Osteocyte (in vitro differentiated cells): ENCODE data around the gene MANBA. TPM values are rescaled to one million over a fixed set of nuclear protein-coding genes. Genes with fewer than 3 reads are reported as not detected.

Experiments used
- DNase-seq: peaks from one replicate; pipeline ENCODE4 v3.0.0; 2021; ENCODE audit warnings: mixed read lengths; ENCODE audit not compliant: unreplicated experiment; ENCODE audit errors: extremely low spot score
- H3K27ac Mint-ChIP-seq: one replicate; pipeline ENCODE4 v1.8.0; 2021; ENCODE audit warnings: mild to moderate bottlenecking, mixed read lengths; ENCODE audit not compliant: unreplicated experiment
- H3K27me3 Mint-ChIP-seq: one replicate; pipeline ENCODE4 v1.8.0; 2021; ENCODE audit warnings: mixed read lengths; ENCODE audit not compliant: unreplicated experiment
- H3K36me3 Mint-ChIP-seq: one replicate; pipeline ENCODE4 v1.8.0; 2021; ENCODE audit warnings: mixed read lengths; ENCODE audit not compliant: unreplicated experiment
- H3K4me1 Mint-ChIP-seq: one replicate; pipeline ENCODE4 v1.8.0; 2021; ENCODE audit warnings: mixed read lengths; ENCODE audit not compliant: unreplicated experiment
- H3K4me3 Mint-ChIP-seq: one replicate; pipeline ENCODE4 v1.8.0; 2021; ENCODE audit warnings: mild to moderate bottlenecking, moderate library complexity, mixed read lengths; ENCODE audit not compliant: unreplicated experiment
- H3K9me3 Mint-ChIP-seq: one replicate; pipeline ENCODE4 v1.8.0; 2021; ENCODE audit warnings: mixed read lengths; ENCODE audit not compliant: unreplicated experiment
- CTCF ChIP-seq: fragments of 200-600 bp; sonication (generic); IDR thresholded peaks from 2 replicates; pipeline ENCODE4 v1.5.0; 2021; ENCODE audit warnings: antibody characterized with exemption, mild to moderate bottlenecking, moderate library complexity
- total RNA-seq: library from RNA; stranded (reverse); gene quantifications from 2 replicates; pipeline ENCODE4 v1.2.1, GENCODE V29; 2021

The MANBA gene
- total RNA-seq, 1 donor from 2014 or later, result 26.1 TPM

GRCh38 chr4:102586644-102587021 is 174.1 kb downstream of the MANBA start:
- Mint-ChIP-seq H3K27me3 (no peaks in the 10 kb centered on the region), H3K9me3 (peaks cover 15% of the 10 kb centered on the region), H3K4me1 (no peaks in the 10 kb centered on the region), H3K36me3 (peaks cover 78% of the 10 kb centered on the region), H3K27ac (no peak overlapping the region), H3K4me3 (no peak overlapping the region)
- no peak for TF ChIP-seq CTCF
- DNase-seq, result no peak

- Mint-ChIP-seq H3K36me3 (peaks cover 75% of the 10 kb centered on the region), H3K4me3 (no peak overlapping the region), H3K9me3 (peaks cover 10% of the 10 kb centered on the region), H3K27me3 (no peaks in the 10 kb centered on the region), H3K27ac (no peak overlapping the region), H3K4me1 (no peaks in the 10 kb centered on the region)
- no peak for TF ChIP-seq CTCF
- no peak for DNase-seq
Observed at GRCh38 chr4:102586002-102586643, 174.6 kb downstream of the MANBA start.

DNA sequence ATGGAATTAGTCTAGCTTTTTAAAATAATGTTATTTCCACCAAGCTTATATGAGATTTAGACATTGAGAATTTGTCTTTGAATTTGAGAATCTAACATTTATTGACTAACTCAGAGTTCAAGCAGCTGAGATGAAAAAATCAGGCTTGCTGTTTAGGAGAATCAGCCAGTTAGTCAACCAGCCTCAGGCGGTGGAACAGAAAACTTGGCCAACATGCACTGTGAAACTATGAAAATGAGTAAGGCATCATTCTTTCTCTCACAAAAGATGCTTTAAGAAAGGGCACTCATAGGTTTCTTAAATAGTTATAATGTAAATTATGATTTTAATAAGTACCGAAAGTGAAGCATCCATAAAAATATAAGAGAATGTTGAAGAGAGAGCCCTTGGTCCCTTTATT is 175.4 kb downstream of the MANBA start:
- no peak for TF ChIP-seq CTCF
- H3K27me3 Mint-ChIP-seq, result no peaks in the 10 kb centered on the region
- no peak for DNase-seq

DNA sequence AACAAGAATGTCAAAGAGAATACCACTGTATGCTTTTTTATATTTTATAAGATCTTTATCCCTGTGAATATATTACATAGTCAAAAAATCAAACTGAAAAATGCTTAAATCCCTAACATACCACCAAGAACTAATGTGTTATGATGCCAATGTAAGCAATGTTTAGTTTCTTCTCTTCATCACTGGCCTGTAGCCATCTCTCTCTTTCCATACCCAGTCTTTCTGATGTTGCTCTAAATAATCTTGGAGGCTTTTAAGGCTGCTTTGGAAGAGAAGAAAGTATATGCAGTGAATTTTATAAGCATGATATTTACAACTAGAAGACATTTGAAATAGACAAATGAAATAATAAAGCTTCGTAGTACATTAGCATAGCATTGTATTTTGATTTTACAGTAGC is 176.7 kb downstream of the MANBA start:
- TF ChIP-seq CTCF, result no peak
- Mint-ChIP-seq H3K36me3 (peaks cover 68% of the 10 kb centered on the region), H3K27ac (no peak overlapping the region), H3K27me3 (no peaks in the 10 kb centered on the region), H3K9me3 (no peaks in the 10 kb centered on the region), H3K4me3 (no peak overlapping the region), H3K4me1 (no peaks in the 10 kb centered on the region)
- no peak for DNase-seq

More for the DNA sequence above, 175.4 kb downstream of the MANBA start:
- Mint-ChIP-seq H3K4me3 (no peak overlapping the region), H3K9me3 (peaks cover 2% of the 10 kb centered on the region), H3K4me1 (no peaks in the 10 kb centered on the region), H3K27ac (no peak overlapping the region), H3K36me3 (peaks cover 70% of the 10 kb centered on the region)

Other genes starting within 250 kb of the MANBA start
- 239 and 247 TPM in 2 replicates for gene UBE2D3, start 66.6 kb upstream of the MANBA start, total RNA-seq
- 27.2 and 30.4 TPM in 2 replicates for gene CISD2, start 108.0 kb upstream of the MANBA start, total RNA-seq